NCI-H2196 (cell line): ENCODE data around the gene SPANXD.
"Not testable (repeated sequence)": the region's sequence is repeated elsewhere in the genome, so short reads cannot be mapped to it uniquely, and the experiment has no call there.

Experiments used
- DNase-seq: peaks from one replicate; lab custom pipeline; 2025; ENCODE audit not compliant: unreplicated experiment; lab: John Stamatoyannopoulos, UW

The SPANXD gene, protein sequence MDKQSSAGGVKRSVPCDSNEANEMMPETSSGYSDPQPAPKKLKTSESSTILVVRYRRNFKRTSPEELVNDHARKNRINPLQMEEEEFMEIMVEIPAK

DNA sequence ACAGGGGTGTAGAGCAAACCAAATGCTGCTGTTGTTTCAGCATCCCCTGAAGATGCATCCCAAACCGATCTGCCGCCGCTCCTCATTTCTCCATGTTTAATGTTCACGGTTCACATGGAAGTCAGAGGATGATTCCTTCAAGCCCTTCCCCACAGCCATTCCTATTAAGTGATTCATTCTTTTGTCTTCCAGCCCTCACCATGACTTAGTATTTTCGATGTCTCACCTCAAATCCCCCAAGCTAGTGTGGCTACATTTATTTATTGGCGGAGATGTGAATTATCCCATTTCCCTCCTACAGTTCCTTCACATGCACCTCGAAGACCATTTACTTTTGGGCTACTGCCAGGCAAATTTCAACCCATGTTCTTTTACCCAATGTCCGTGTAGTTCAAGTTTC, at the start of gene SPANXD:
SPANXD (minus strand) TSS at position 101 of the 400 bp plus-strand sequence. CDS start 334 bp downstream, outside the sequence.
- DNase-seq = not testable (repeated sequence)

DNA sequence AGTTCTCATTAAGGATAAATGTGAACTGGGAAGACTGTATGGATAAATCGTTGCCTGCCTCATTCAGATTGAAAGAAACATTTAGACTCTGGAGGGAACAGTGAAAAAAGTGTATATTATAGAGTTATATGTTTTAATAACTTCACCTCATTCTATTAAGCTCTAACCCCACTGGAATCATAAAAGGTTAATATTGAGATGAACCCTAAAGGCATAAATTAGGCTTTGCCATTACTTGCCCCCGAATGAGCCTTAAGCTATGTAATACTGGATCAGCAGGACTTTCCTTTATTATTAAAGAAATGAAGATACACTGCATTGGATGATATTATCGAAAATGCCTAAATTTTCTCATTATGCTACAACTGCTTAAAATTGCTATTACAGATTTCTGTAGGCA, 44.1 kb upstream of the SPANXD start:
- no peak for DNase-seq

DNA sequence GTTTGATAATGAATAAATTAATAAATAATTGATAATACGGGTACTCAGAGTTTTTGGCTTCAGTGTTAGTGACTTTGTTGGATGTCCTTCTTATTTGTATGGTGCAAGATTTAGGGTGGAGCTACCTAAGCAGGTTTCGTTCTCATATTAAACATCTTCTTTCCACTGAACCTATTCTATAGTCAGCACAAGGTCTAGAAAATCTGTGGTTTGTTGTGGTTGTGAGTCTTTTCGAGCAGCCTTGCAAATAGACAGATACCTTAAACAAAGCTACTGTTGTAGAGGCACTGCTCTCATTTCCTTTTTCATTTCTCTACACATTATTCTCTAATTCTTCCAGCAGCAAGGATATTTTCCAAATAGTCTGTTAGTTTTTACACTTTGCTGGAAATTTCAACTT, 38.1 kb upstream of the SPANXD start:
- no peak for DNase-seq

DNA sequence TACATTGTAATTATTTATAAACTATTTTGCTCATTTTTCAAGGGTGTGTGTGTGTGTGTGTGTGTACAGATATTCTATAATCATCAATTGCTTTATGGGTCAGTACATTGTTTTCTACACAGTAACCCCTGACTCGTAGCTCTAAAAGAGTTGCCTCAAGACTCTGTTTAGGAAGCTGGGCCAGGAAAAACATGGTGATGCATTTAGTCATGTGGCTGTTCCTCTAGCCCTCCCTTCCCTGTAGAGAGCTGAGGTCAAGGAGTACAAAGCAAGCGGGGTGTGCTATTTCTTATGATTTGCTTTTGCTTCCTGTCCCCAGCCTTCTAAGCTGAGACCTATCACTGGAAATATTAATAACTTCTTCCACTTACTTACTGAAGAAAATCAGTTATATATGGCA, 34.8 kb upstream of the SPANXD start:
- DNase-seq = no peak

DNA sequence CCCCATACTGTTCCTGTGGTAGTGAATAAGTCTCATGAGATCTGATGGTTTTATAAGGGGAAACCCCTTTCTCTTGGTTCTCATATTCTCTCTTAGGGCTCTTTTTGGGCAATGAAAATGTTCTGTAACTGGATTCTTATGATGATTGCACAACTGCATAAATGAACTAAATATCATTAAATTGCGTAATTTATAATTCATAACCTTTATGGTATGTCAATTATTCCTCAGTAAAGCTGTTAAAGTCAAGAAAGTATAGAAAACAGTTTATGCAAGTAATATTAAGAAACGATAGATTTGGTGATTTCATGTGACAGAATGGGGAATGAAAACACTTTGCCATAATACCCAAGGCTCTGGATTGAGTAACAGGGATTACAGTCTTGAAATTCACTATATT, 33.5 kb upstream of the SPANXD start:
- DNase-seq = no peak

DNA sequence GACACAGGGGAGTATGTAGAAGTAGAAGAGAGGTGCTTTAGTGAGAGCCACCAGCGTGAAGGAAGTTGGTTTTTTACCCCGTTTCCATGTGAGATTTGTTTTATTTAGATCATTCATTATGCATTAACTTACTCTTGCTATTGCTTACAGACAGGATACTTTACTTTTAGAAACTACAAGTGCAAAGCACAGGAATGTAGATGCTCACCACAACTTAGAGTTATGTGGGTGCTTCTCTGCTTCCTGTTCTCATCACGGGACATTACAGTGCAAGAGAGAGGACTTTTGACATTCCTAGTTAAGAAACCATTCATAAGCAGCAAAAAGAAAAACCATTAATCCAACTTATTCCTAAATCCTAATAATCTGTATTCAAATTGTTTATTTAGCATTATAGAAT, 25.6 kb upstream of the SPANXD start:
- no peak for DNase-seq

DNA sequence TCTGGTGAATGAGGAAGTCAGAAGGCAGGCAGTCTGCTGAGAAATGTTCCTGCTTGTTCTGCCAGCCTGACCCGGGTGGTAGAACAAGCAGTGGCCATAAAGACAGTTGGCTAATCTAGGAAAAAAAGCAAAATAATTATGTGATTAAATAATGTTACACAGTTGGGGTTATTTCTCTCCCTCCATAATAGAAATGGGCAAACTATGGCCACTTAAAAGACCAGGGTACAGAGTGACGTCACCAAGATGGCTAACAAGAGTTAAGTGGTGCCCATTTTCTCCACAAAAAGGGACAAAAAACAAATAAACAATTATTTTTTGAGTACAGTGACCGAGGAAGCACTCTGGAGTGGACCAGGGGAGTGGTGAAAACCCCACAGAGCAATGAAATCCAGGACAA, 16.1 kb upstream of the SPANXD start:
- DNase-seq = no peak

DNA sequence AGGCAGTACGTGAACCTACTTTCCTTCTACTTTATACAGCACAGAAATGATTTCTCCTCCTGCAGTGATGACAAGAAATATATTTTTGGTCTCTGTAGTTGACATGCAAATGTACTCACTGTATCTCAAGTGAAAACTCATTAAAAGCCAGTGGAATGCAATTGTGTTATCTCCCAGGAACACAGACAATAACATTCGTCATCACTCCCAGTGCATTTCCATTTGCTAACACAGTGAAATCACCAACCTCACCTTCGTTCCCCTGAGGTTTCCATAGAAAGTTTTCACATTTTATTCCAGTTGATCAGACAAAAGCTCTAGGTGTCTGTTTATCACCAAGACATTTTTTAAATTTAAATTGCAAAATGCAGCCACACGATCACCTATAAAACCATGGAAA, 2.5 kb upstream of the SPANXD start:
- DNase-seq = no peak

DNA sequence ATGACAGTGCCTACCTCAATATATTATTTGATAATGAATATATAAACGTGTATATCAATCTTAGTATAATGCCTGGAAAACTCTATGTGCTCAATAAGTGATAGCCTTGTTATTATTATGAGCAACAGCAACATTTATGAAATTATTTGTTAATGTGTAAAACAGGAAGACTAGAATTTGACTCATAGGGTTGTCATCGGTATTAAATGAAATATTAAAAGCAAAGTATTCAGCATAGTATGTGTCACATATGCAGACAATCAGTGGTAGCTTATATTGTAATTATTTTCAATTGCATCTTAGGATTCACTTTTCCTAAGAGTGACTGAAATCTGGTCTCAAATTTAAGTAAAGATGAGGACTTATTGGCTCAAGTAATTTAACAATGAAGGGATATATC, 24.6 kb downstream of the SPANXD start:
- DNase-seq = no peak

DNA sequence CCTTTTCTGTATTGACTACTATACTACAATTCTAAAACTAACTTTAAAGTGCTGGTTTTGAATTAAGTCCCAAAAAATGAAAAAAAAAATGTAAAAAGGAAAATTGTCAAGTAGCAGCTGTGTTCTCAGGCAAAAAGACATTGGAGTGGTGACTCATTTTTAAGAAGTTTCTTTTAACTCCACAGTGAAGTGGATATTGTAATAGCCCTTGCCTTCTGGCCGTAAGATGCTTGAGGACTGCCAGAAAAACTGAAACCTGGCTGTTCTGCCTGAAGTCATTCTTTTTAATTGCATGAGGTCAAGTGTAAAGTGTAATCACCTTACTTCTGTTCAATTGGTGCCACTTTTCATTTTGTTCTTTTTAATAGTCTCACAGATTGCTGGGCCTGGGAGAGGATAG, 28.9 kb downstream of the SPANXD start:
- no peak for DNase-seq

DNA sequence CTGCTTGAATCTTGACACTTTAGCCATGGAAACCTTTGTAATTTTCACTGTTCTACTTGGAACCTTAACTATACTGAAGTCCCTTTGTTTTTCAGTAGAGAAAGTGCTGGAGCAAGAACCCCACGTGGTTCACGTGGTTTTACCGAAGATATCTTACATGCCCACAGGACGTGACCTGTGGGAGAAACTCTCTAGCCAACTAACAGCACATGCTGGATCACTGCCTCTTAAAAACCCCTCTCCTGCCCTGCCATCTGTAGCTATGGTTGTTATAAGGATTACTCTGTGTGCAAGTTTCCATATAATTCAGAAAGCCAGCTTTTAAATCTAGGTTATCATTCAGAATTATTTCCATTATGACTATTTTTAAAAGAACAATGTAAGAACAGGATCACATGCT, 30.2 kb downstream of the SPANXD start:
- DNase-seq = no peak

DNA sequence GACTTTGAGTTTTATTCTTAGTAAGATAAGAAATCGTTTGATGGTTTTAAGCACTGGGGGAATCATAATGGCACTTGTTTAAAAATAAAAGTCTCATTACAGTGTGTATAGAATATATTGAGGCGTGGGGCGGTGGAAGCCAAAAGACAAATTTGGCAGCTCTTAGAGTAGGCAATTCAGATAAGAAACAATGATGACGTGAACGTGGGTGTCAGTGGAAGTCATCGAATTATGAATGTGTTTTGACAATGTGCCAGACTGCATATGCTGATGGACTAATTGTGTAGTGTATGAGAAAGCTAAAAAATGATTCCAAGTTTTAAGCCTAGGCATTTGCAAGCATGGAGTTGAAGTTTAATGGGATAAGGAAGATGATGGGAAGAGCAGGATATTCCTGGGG, 35.8 kb downstream of the SPANXD start:
- no peak for DNase-seq

DNA sequence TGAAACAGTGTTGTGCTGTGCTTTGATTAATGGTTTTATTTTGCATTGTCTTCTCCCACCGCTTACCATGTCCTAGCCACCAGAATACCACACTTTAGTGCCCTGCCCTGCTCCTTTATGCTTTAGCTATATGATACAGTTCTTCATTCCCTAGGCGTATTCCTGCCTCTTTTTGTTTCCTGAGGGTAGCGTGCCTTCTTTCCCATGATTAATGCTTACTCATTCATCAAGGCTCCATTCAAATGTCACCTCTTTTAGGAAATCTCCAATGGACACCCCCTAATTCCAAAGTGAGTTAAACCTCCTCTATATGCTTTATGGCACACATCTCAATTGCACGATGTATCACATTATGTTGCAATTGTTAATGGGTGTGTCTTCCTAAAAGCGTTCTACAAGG, 46.3 kb downstream of the SPANXD start:
- no peak for DNase-seq
